Keratinocyte (primary cell): ENCODE results near the gene TNFRSF11A.

Source experiments
- EZH2 ChIP-seq: IDR thresholded peaks from one replicate; pipeline ENCODE4 v1.6.1; 2012; ENCODE audit warnings: inconsistent platforms, mild to moderate bottlenecking, low read length, moderate library complexity
- TF ChIP-seq, protein P1 (sequence below), 3 experiments: IDR thresholded peaks in 1 of 3; conservative IDR thresholded peaks in 1 of 3; optimal IDR thresholded peaks in 1 of 3; 2 replicates in 2 of 3; 3 replicates in 1 of 3; pipeline versions ENCODE3 to v1.5.1; 2011; ENCODE audit warnings: low read length in 3 of 3, mild to moderate bottlenecking in 3 of 3, moderate library complexity in 2 of 3, control low read depth in 1 of 3, inconsistent platforms in 1 of 3; ENCODE audit not compliant: insufficient read depth in 2 of 3; ENCODE audit errors: extremely low read depth in 1 of 3

DNA sequence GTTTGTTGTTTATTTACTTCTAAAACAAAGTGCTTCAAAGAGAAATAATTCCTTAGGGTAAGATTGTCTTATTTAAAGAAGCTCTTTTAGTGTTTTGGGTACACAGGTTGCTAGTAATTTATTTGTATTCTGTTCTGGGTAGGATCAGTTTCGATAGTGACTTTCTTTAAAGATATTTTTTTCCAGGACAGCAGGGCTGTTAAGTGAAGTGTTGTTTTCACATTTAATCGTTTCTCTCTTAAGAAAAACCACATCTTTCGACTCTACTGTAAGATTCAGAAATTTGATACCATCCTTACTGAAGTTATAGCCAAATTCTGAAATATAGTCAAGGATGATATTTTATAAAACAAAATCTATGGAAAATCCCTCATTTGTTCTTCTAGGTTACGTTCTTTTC, 17.8 kb downstream of the TNFRSF11A start:
- TF ChIP-seq, protein P1, sequence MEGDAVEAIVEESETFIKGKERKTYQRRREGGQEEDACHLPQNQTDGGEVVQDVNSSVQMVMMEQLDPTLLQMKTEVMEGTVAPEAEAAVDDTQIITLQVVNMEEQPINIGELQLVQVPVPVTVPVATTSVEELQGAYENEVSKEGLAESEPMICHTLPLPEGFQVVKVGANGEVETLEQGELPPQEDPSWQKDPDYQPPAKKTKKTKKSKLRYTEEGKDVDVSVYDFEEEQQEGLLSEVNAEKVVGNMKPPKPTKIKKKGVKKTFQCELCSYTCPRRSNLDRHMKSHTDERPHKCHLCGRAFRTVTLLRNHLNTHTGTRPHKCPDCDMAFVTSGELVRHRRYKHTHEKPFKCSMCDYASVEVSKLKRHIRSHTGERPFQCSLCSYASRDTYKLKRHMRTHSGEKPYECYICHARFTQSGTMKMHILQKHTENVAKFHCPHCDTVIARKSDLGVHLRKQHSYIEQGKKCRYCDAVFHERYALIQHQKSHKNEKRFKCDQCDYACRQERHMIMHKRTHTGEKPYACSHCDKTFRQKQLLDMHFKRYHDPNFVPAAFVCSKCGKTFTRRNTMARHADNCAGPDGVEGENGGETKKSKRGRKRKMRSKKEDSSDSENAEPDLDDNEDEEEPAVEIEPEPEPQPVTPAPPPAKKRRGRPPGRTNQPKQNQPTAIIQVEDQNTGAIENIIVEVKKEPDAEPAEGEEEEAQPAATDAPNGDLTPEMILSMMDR (optimal IDR thresholded peaks at IDR 0.05 in 1 of 3, IDR thresholded peaks at IDR 0.05 in 1 of 3, conservative IDR thresholded peaks at IDR 0.05 in 1 of 3; ENCODE audit: extremely low read depth in 1 of 3, insufficient read depth in 2 of 3, low read length in 3 of 3), result no peak
- TF ChIP-seq EZH2, result no peak
